A549 (cell line): Measurements from ENCODE around the gene SRSF12. TPM values are rescaled to one million over a fixed set of nuclear protein-coding genes. Genes with fewer than 3 reads are reported as not detected.

Experiments used
- ATAC-seq, 2 experiments: fragments of 200-7000 bp in 1 of 2; fragments of >200 bp in 1 of 2; cut with Nextera tagmentation in 1 of 2; cut with Tn5 transposase in 1 of 2; 3 replicates each; pipeline versions ENCODE4 v1.8.0 to v1.9.1; 2018 to 2020; ENCODE audit warnings: mild to moderate bottlenecking in 1 of 2, moderate library complexity in 1 of 2
- CTCF ChIA-PET: fragments of 300-600 bp; sonication (Branson Sonifier 250); formaldehyde crosslinking; extraction: SDS; loops from one replicate; lab custom pipeline; 2021; ENCODE audit warnings: antibody characterized with exemption, inconsistent platforms; lab: Yijun Ruan, JAX
- POLR2A ChIA-PET: fragments of 350-600 bp; formaldehyde crosslinking; extraction: SDS; loops from one replicate; lab custom pipeline; 2021; ENCODE audit warnings: antibody characterized with exemption, inconsistent platforms; lab: Yijun Ruan, JAX
- DNase-seq, 2 experiments: peaks; one replicate each; pipeline versions ENCODE4 v3.0.0 to v3.0.0-alpha.2; 2011 to 2016; ENCODE audit warnings: low read depth in 1 of 2, low spot score in 1 of 2
- FAIRE-seq: peaks from 2 replicates; lab custom pipeline; 2011; peaks lifted over from hg19 to GRCh38; lab: Jason Lieb, UNC
- H3K27ac ChIP-seq, 2 experiments: fragments of >200 bp; sonication (Bioruptor Twin); formaldehyde crosslinking; 3 replicates each; pipeline ENCODE4 v1.5.1; 2016 to 2017
- H3K4me1 ChIP-seq: fragments of >200 bp; sonication (Bioruptor Twin); formaldehyde crosslinking; 3 replicates; pipeline ENCODE4 v1.6.1; 2016
- H3K4me2 ChIP-seq: fragments of >200 bp; sonication (Bioruptor Twin); formaldehyde crosslinking; 3 replicates; pipeline ENCODE4 v1.6.1; 2016
- H3K4me3 ChIP-seq: fragments of >200 bp; sonication (Bioruptor Twin); formaldehyde crosslinking; 3 replicates; pipeline ENCODE4 v1.5.1; 2016
- H3K9me3 ChIP-seq: fragments of >200 bp; sonication (Bioruptor Twin); formaldehyde crosslinking; 3 replicates; pipeline ENCODE4 v1.6.1; 2016
- ATOH8 ChIP-seq: fragments of 250-450 bp; sonication (Bioruptor Pico); IDR thresholded peaks from 2 replicates; pipeline ENCODE4 v1.5.0; 2020; ENCODE audit warnings: low read depth, mild to moderate bottlenecking, moderate library complexity
- CBX8 ChIP-seq: fragments of 200-600 bp; sonication (generic); IDR thresholded peaks from 2 replicates; pipeline ENCODE4 v1.6.1; 2016
- CTCF ChIP-seq: fragments of >200 bp; sonication (Bioruptor Twin); formaldehyde crosslinking; IDR thresholded peaks from 3 replicates; pipeline ENCODE4 v1.5.1; 2016
- EHF ChIP-seq: fragments of 250-450 bp; sonication (Bioruptor Pico); IDR thresholded peaks from 2 replicates; pipeline ENCODE4 v1.5.0; 2020; ENCODE audit warnings: mild to moderate bottlenecking
- EHMT2 ChIP-seq: fragments of 200-600 bp; sonication (generic); IDR thresholded peaks from 2 replicates; pipeline ENCODE4 v1.6.1; 2016; ENCODE audit warnings: antibody characterized with exemption, low read depth, mild to moderate bottlenecking, moderate library complexity
- ELK1 ChIP-seq: fragments of 150-350 bp; IDR thresholded peaks from 2 replicates; pipeline ENCODE4 v1.6.1; 2014; ENCODE audit warnings: low read depth, mild to moderate bottlenecking, low read length
- GATA3 ChIP-seq: IDR thresholded peaks from 2 replicates; pipeline ENCODE4 v1.6.1; 2012; ENCODE audit warnings: borderline replicate concordance
- KDM1A ChIP-seq: fragments of 200-600 bp; sonication (generic); IDR thresholded peaks from 2 replicates; pipeline ENCODE4 v1.6.1; 2016; ENCODE audit warnings: low read depth, mild to moderate bottlenecking
- MAFK ChIP-seq: fragments of 450-650 bp; IDR thresholded peaks from 2 replicates; pipeline ENCODE4 v1.6.1; 2014; ENCODE audit not compliant: partially characterized antibody
- NFE2L2 ChIP-seq: fragments of 150-350 bp; conservative IDR thresholded peaks from 2 replicates; pipeline ENCODE4 v1.6.1; 2014; ENCODE audit warnings: low read length
- PBX3 ChIP-seq: IDR thresholded peaks from 2 replicates; pipeline ENCODE4 v1.6.1; 2012
- PHF8 ChIP-seq: fragments of 200-600 bp; sonication (generic); IDR thresholded peaks from 2 replicates; pipeline ENCODE4 v1.6.1; 2016; ENCODE audit warnings: low read depth, mild to moderate bottlenecking, antibody characterized with exemption, moderate library complexity, borderline replicate concordance
- RAD21 ChIP-seq, 2 experiments: fragments of >200 bp in 1 of 2; sonication (Bioruptor Twin) in 1 of 2; formaldehyde crosslinking in 1 of 2; IDR thresholded peaks in 1 of 2; conservative IDR thresholded peaks in 1 of 2; 2 replicates in 1 of 2; 3 replicates in 1 of 2; pipeline ENCODE4 v1.6.1; 2012 to 2018; ENCODE audit warnings: inconsistent platforms in 1 of 2
- RNF2 ChIP-seq: fragments of 200-600 bp; sonication (generic); IDR thresholded peaks from 2 replicates; pipeline ENCODE4 v1.6.1; 2016; ENCODE audit warnings: low read depth, mild to moderate bottlenecking, antibody characterized with exemption, moderate library complexity, borderline replicate concordance
- USF2 ChIP-seq: fragments of 450-650 bp; IDR thresholded peaks from 2 replicates; pipeline ENCODE4 v1.6.1; 2014; ENCODE audit warnings: antibody characterized with exemption
- ZFP36 ChIP-seq: fragments of 450-650 bp; IDR thresholded peaks from 2 replicates; pipeline ENCODE4 v1.6.1; 2014; ENCODE audit warnings: borderline replicate concordance; ENCODE audit not compliant: partially characterized antibody
- WGBS: methylation state at CpG from one replicate; pipeline ENCODE4 v1.1.6; 2017; ENCODE audit errors: missing lambda C conversion rate; 5-methylcytosine and 5-hydroxymethylcytosine counted together
- polyA plus RNA-seq, 4 experiments: library from polyadenylated mRNA; depleted of rRNA in 3 of 4; stranded (reverse); fragments of >200 nt; fragmentation: RNase III in 1 of 4; extraction: RNeasy Plus Mini Kit Qiagen cat#74134 plus additional on column Dnase treatment in 1 of 4; gene quantifications; 2 replicates in 3 of 4; 3 replicates in 1 of 4; pipeline ENCODE4 v1.2.3, GENCODE V29; 2011 to 2017

Gene SRSF12
- polyA plus RNA-seq, 2 of the 4 experiments (the other 2 are of a cell fraction), result 1.5 to 2.7 TPM

GRCh38 chr6:89145091-89145955, 27.5 kb upstream of the SRSF12 start:
- ChIA-PET POLR2A (interaction anchor here (0.5 to 2.2 kb wide), 4 partner anchors 28 to 244 kb away, joined by 3 to 16 read pairs (median 5); partner anchors contain the start of genes PNRC1, SRSF12 and UBE2J1), CTCF (interaction anchor here (1.4 to 4.1 kb wide), 2 partner anchors 13 to 162 kb away, joined by 3 to 16 read pairs; no protein-coding TSS in a partner anchor)
- FAIRE-seq (no peak), ATAC-seq (peak; percentile 49 to 53), DNase-seq (peak; percentile 18 to 29)
- H3K4me2 ChIP-seq, result peak overlapping the region; percentile 86
- H3K4me3 ChIP-seq, result peak overlapping the region; percentile 85
- H3K4me1 ChIP-seq, result peaks cover 41% of the 10 kb centered on the region
- TF ChIP-seq PHF8 (no peak), GATA3 (no peak), MAFK (no peak)
- peak overlapping the region; percentile 96 to 99 for H3K27ac ChIP-seq
- no peaks in the 10 kb centered on the region for H3K9me3 ChIP-seq
- WGBS, result 10% methylated on average over 13 of the region's 17 CpGs

GRCh38 chr6:89144354-89144906, 26.6 kb upstream of the SRSF12 start:
- Histone ChIP-seq H3K27ac (no peak overlapping the region), H3K4me3 (no peak overlapping the region), H3K9me3 (no peaks in the 10 kb centered on the region), H3K4me1 (peaks cover 50% of the 10 kb centered on the region), H3K4me2 (peak overlapping the region; percentile 86; the same call in 1 of the 3 replicates)
- DNase-seq (no peak), ATAC-seq (no peak), FAIRE-seq (no peak)
- 54% methylated on average over 2 of the region's 2 CpGs for WGBS
- no peak for TF ChIP-seq EHMT2
- no peak for TF ChIP-seq USF2
- TF ChIP-seq CTCF, result no peak
- no peak for TF ChIP-seq RAD21 (conservative IDR thresholded peaks at IDR 0.05 in 1 of 2, IDR thresholded peaks at IDR 0.05 in 1 of 2)
- ChIA-PET POLR2A (interaction anchor here (2.2 kb wide), 1 partner anchor 64 kb away, joined by 16 read pairs; the partner anchor contains the start of gene PNRC1), CTCF (interaction anchor here (4.1 kb wide), 1 partner anchor 161 kb away, joined by 16 read pairs; no protein-coding TSS in a partner anchor)

GRCh38 chr6:89140347-89141156, 22.7 kb upstream of the SRSF12 start:
- WGBS, result 21% methylated on average over 7 of the region's 7 CpGs
- FAIRE-seq, result no peak
- no peak for TF ChIP-seq CBX8
- TF ChIP-seq ATOH8, result no peak
- no peak for TF ChIP-seq ELK1
- TF ChIP-seq RNF2, result no peak
- TF ChIP-seq EHMT2, result no peak
- TF ChIP-seq ZFP36, result no peak
- TF ChIP-seq PBX3, result no peak
- TF ChIP-seq PHF8, result no peak
- no peak for TF ChIP-seq EHF (CRISPR knock-in tag)
- TF ChIP-seq KDM1A, result no peak
- no peak for TF ChIP-seq GATA3
- TF ChIP-seq NFE2L2, result no peak
- TF ChIP-seq, all 56 proteins: peak for 0
- Histone ChIP-seq H3K4me2 (peak overlapping the region; percentile 79), H3K4me1 (peaks cover 40% of the 10 kb centered on the region), H3K27ac (peak overlapping the region; percentile 76 to 77), H3K4me3 (no peak overlapping the region), H3K9me3 (no peaks in the 10 kb centered on the region)
- ATAC-seq (peak; percentile 56 to 80; a peak in 4 of 6 replicates), DNase-seq (peak in 1 of 2 experiments; percentile 26)
- POLR2A ChIA-PET, result no interaction called here
- CTCF ChIA-PET, result interaction anchor here (0.8 to 3.4 kb wide), 3 partner anchors 18 to 166 kb away, joined by 3 to 10 read pairs (median 3); no protein-coding TSS in a partner anchor
